SJCRH30 (cell line): Measurements from ENCODE around the gene CKS2. TPM values are rescaled to one million over a fixed set of nuclear protein-coding genes. Genes with fewer than 3 reads are reported as not detected.
"Not testable (repeated sequence)": the region's sequence is repeated elsewhere in the genome, so short reads cannot be mapped to it uniquely, and the experiment has no call there.

Experiments
- DNase-seq, 2 experiments: peaks; one replicate each; pipeline ENCODE4 v3.0.0-alpha.2; 2015 to 2020
- H3K27ac ChIP-seq: fragments of 250-450 bp; sonication (Bioruptor Pico); 2 replicates; pipeline ENCODE4 v1.5.1; 2020; ENCODE audit warnings: mild to moderate bottlenecking, moderate library complexity
- H3K27me3 ChIP-seq: fragments of 250-450 bp; sonication (Bioruptor Pico); 2 replicates; pipeline ENCODE4 v1.5.1; 2020; ENCODE audit warnings: mild to moderate bottlenecking, moderate library complexity
- H3K36me3 ChIP-seq: fragments of 250-450 bp; sonication (Bioruptor Pico); 2 replicates; pipeline ENCODE4 v1.5.1; 2020; ENCODE audit warnings: mild to moderate bottlenecking, moderate library complexity
- H3K4me1 ChIP-seq: fragments of 250-450 bp; sonication (Bioruptor Pico); 2 replicates; pipeline ENCODE4 v1.5.1; 2020; ENCODE audit warnings: mild to moderate bottlenecking, moderate library complexity
- H3K4me3 ChIP-seq: fragments of 250-450 bp; sonication (Bioruptor Pico); 2 replicates; pipeline ENCODE4 v1.5.1; 2020; ENCODE audit warnings: mild to moderate bottlenecking, moderate library complexity
- H3K9me3 ChIP-seq: fragments of 250-450 bp; sonication (Bioruptor Pico); replicated peaks from 2 replicates; pipeline ENCODE4 v1.5.1; 2020; ENCODE audit warnings: mild to moderate bottlenecking, moderate library complexity
- total RNA-seq: library from RNA; depleted of rRNA; stranded (reverse); fragments of >200 nt; shearing (Covaris generic); gene quantifications from 2 replicates; pipeline ENCODE4 v1.2.3, GENCODE V29; 2014

Gene CKS2
- total RNA-seq, 1 experiment from 2014 or later: 362 TPM

- not testable (repeated sequence) for H3K4me1 ChIP-seq, H3K27ac ChIP-seq, H3K4me3 ChIP-seq, H3K36me3 ChIP-seq, H3K27me3 ChIP-seq, H3K9me3 ChIP-seq, DNase-seq
Measured at GRCh38 chr9:89301996-89302395, 9.0 kb upstream of the CKS2 start.

- H3K4me3 ChIP-seq: no peak overlapping the region
- H3K36me3 ChIP-seq: no peaks in the 10 kb centered on the region
- DNase-seq: no peak
- H3K27me3 ChIP-seq: no peaks in the 10 kb centered on the region
- H3K4me1 ChIP-seq: peaks cover under 1% of the 10 kb centered on the region; the same call in 1 of the 2 replicates
- H3K27ac ChIP-seq: no peak overlapping the region
- H3K9me3 ChIP-seq: peaks cover 4% of the 10 kb centered on the region; the same call in 1 of the 2 replicates
Measured at GRCh38 chr9:89304020-89304833, 6.8 kb upstream of the CKS2 start.

DNA sequence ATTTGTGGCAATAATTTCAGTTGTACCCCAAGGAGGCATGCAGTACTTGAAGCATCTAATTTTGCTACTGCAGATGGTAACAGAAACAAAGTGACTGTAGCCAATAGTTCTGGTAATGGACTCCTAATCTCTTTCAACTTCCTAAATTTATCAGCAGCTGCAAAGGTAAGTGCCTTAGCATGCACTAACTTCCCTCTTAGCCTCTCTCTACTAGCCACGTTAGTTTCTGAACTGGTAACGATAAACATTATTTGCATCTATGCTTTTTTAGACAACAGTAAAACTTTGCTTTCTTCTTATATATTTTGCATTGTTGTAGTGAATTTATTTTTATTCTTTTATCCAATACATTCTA lies 6.2 kb upstream of the CKS2 start:
- no peak for DNase-seq
- no peaks in the 10 kb centered on the region for H3K36me3 ChIP-seq
- peaks cover 4% of the 10 kb centered on the region; the same call in 1 of the 2 replicates for H3K9me3 ChIP-seq
- H3K4me3 ChIP-seq: no peak overlapping the region
- H3K4me1 ChIP-seq: no peaks in the 10 kb centered on the region; the same call in 1 of the 2 replicates
- no peaks in the 10 kb centered on the region for H3K27me3 ChIP-seq
- H3K27ac ChIP-seq: no peak overlapping the region

DNA sequence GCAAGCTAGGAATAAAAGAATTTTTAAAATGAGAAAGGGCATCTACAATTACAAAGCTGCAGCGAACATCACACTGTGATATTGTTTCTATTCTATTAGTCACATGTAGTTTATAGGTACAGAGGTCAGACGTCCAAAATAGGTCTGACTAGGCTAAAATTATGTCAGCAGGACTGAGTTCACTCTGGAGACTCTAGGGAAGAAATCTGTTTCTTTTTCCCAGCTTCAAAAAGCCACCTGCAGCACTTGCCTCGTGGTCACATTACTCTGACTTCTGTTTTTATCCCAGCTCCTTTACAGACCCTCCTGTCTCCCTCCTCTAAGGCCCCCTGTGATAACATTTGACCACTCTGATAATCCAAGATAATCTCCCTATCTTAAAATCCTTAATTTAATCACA lies 5.1 kb upstream of the CKS2 start:
- H3K27ac ChIP-seq: no peak overlapping the region
- no peaks in the 10 kb centered on the region; the same call in 1 of the 2 replicates for H3K4me1 ChIP-seq
- peaks cover 4% of the 10 kb centered on the region; the same call in 1 of the 2 replicates for H3K9me3 ChIP-seq
- DNase-seq: no peak
- no peaks in the 10 kb centered on the region for H3K36me3 ChIP-seq
- H3K4me3 ChIP-seq: no peak overlapping the region
- no peaks in the 10 kb centered on the region for H3K27me3 ChIP-seq

GRCh38 chr9:89309166-89309565 lies 1.8 kb upstream of the CKS2 start:
- Histone ChIP-seq H3K27me3 (no peaks in the 10 kb centered on the region), H3K9me3 (peaks cover 4% of the 10 kb centered on the region; the same call in 1 of the 2 replicates), H3K4me3 (no peak overlapping the region), H3K36me3 (peaks cover 24% of the 10 kb centered on the region), H3K4me1 (peaks cover 6% of the 10 kb centered on the region), H3K27ac (no peak overlapping the region)
- no peak for DNase-seq

DNA sequence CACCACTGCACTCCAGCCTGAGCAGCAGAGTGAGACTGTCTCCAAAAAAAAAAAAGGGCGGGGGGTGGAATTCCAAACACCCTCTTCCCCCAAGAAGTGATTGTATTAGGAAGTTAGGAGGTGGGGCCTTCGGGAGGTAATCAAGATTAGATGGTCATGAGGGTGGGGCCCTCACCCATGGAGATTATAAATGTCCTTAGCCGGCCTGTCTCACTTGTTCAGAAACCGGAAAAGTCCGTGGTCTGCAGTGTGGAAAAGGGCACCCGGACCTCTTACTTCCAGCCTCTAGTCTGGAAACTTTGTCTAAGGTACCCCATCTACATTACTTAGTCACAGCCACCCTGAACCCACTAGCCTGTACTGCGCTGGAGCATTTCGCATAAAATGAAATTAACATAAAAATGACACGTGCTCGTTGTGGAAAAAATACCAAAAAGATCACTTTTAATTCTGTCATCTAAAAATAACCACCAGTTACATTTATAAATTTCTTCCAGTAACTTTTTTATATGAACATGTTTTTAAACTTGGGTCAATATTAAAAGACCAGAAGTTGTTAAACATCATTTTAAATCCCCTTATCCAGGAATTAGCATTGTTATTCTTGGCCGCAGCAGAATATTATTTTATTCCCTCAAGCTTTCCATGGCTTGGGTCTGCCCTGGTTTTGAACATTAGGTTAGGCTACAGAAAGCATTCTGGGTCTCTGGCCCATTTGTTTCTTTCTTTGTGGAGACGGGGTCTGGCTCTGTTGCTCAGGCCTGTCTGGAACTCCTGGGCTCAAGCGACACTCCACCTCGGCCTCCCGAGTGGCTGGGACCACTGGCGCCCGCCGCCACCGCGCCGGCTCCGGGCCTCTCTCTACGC lies 1.2 kb upstream of the CKS2 start:
- DNase-seq: peak in 1 of 2 experiments; percentile 9
- no peaks in the 10 kb centered on the region for H3K9me3 ChIP-seq
- peak overlapping the region; percentile 75 for H3K4me3 ChIP-seq
- no peaks in the 10 kb centered on the region for H3K27me3 ChIP-seq
- H3K27ac ChIP-seq: peak overlapping the region; percentile 94
- H3K36me3 ChIP-seq: peaks cover 31% of the 10 kb centered on the region
- peaks cover 9% of the 10 kb centered on the region for H3K4me1 ChIP-seq

DNA sequence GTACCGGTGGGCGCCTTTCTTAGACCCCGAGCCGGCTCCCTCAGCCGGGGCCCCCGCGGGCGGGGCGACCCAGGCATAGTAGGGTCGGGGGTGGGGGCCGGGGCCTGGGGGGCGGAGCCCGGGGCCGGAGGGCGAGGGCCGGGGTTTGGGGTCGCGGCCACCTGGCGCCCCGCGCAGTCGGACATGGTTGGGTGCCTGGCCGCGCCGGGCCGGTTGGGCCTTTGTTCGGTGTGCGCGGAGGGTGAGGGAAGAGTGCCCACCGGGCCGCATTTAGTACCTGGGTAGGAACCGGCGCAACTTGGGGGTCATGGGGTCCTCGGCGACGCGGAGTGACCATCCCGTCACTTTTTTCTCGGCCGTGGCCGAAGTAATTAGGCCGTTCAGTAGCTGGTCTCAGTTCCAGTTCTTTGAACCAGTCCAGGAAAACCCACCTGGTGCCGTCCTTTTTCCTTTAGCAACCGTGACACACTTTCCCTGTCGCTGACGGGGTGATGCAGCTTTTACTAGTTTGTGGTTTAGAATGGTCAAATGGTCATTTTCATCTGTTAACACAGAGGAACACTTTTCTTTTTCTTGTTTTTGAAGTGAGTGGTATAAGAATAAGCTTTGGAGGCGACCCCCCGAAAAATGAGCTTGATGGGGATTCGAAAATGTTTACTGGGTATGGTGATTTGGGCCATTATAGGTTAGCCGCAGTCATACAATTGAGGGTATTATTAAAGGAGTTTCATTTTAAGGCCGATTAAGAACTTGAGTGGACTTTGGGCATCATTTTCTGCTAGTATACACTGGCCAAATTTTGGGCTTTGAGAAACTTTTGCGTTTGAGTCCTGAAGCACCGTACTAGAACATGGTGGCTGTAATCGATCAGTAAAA lies 589 bp downstream of the CKS2 start:
- peak overlapping the region; percentile 92 for H3K4me3 ChIP-seq
- peak overlapping the region; percentile 67 for H3K27ac ChIP-seq
- no peaks in the 10 kb centered on the region for H3K27me3 ChIP-seq
- H3K9me3 ChIP-seq: no peaks in the 10 kb centered on the region
- H3K36me3 ChIP-seq: peaks cover 47% of the 10 kb centered on the region
- peak in 1 of 2 experiments; percentile 42 for DNase-seq
- peaks cover 9% of the 10 kb centered on the region for H3K4me1 ChIP-seq

DNA sequence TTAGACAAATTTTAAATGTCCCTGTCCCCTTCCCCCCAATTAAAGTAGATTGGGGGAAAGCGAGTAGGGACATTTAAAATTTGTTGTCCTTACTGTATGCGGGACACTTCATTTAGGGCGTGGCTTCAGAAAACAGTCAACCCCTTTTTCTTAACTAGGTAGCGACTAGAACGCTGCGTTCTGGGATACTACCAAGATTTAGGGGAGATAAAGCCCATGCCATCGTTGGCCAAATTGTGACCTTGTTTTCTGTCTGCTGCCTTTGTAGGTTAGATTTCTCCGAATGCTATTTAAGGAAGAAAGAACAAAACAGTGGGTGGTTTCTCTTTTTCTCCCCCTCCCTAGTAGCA lies 1.2 kb downstream of the CKS2 start:
- peaks cover 9% of the 10 kb centered on the region for H3K4me1 ChIP-seq
- H3K27me3 ChIP-seq: no peaks in the 10 kb centered on the region
- peak overlapping the region; percentile 67 for H3K27ac ChIP-seq
- peaks cover 53% of the 10 kb centered on the region for H3K36me3 ChIP-seq
- no peaks in the 10 kb centered on the region for H3K9me3 ChIP-seq
- peak overlapping the region; percentile 92 for H3K4me3 ChIP-seq
- peak in 1 of 2 experiments; percentile 39 for DNase-seq

DNA sequence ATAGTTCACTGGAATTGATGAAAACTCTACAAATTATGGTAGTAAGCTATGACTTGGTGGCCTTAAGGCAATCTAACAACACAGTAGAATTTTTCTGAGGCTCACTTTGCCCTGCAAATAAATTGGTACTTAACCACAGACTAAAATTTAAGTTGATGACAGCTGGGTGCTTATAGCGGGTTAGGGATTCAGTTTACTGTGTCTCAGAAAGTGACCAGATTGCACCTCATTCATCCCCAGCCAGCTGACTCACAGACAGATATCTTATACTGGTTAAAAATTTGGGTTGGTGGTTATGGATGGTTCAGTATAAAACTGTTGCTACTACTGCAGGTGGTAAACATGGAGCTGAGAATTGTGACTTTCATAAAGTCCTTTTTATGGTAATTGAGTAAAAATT lies 2.8 kb downstream of the CKS2 start:
- Histone ChIP-seq H3K9me3 (no peaks in the 10 kb centered on the region), H3K4me3 (peak overlapping the region; percentile 92), H3K27me3 (no peaks in the 10 kb centered on the region), H3K27ac (no peak overlapping the region), H3K4me1 (peaks cover 17% of the 10 kb centered on the region), H3K36me3 (peaks cover 63% of the 10 kb centered on the region)
- peak in 1 of 2 experiments; percentile 44 for DNase-seq

DNA sequence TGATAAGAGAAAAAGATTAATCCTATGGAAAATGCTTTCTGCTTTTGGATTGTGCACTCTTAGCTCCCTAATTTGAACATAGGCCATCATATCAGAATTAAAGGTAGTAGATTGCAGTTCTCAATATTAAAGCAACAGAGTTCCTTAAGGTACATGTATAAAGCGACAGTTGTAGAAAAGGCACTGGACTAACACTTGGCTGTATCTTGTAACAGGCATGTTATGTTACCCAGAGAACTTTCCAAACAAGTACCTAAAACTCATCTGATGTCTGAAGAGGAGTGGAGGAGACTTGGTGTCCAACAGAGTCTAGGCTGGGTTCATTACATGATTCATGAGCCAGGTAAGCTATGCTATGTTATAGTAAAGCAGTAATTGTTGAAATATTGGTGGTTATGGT lies 4.0 kb downstream of the CKS2 start:
- Histone ChIP-seq H3K4me1 (peaks cover 17% of the 10 kb centered on the region), H3K36me3 (peaks cover 63% of the 10 kb centered on the region), H3K27me3 (no peaks in the 10 kb centered on the region), H3K9me3 (no peaks in the 10 kb centered on the region), H3K27ac (no peak overlapping the region), H3K4me3 (no peak overlapping the region)
- no peak for DNase-seq

DNA sequence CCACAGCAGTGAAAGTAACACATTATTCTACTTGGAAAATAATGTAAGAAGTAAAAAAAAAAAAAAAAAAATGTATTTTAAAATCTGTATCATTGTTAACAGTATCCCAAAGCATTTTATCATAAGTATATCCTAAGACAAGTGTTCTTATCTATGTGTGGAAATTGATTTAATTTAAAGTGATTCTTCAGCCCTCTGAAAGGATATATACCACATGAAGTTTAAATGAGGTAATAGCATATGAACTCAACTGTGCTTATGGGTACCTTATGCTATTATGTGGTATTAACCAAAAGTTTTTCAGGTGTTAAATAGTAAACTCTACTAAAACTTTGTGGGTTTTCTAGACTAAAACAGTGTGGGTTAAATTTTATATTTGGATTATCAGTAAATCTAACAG lies 4.5 kb downstream of the CKS2 start:
- Histone ChIP-seq H3K27me3 (no peaks in the 10 kb centered on the region), H3K9me3 (no peaks in the 10 kb centered on the region), H3K4me1 (peaks cover 17% of the 10 kb centered on the region), H3K4me3 (no peak overlapping the region), H3K36me3 (peaks cover 63% of the 10 kb centered on the region), H3K27ac (no peak overlapping the region)
- no peak for DNase-seq

- peak in 1 of 2 experiments; percentile 16 for DNase-seq
- Histone ChIP-seq H3K36me3 (peaks cover 57% of the 10 kb centered on the region), H3K27me3 (no peaks in the 10 kb centered on the region), H3K27ac (no peak overlapping the region), H3K9me3 (no peaks in the 10 kb centered on the region), H3K4me1 (peaks cover 17% of the 10 kb centered on the region), H3K4me3 (no peak overlapping the region)
Measured at GRCh38 chr9:89317282-89317681, 6.3 kb downstream of the CKS2 start.

DNA sequence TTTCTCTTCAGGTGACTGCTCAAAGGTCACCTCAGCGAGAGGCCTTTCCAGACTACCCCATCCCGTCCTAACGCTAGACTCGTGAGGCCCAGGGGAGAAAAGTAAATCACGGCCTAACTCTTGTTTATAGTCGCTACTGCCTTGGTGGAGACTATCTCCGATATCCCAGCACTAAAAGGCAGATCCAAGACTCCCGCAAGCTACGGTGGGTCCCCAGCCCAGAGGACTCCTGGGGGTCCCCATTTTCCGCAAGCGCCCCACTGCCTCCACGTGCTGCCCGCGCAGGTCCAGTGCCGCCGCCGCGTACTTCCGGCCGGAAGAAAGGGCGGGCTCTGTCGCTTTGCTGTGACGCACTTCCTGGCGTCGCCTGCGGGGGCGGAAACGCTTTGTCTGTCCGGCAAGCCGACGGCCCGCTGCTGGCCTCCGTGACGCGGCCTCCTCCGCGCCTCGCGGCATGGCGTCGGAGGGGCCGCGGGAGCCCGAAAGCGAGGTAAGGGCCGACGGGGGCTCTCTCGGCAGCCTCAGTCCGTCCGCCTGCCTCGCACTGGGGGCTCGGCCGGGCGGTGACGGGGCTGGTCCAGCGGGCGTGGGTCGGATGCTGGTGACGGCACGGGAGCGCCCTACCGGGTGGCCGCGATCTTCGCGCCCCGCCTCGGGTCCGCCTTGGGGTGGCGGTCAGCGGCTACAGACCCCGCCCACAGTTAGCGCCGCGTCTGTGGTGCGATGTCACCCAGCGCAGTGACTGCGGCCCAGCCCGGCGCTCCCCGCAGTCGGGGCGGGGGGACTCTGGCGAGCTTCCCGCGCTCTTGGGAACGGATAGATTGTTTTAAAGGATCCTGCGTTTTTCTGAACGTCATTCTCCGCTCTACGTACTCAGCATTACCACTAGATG lies 7.4 kb downstream of the CKS2 start, which contains the start of gene SECISBP2:
SECISBP2 (plus strand) TSS at position 378 of the 892 bp plus-strand sequence; CDS start at position 455, 77 bp downstream.
- peak within 1 kb of the TSS; percentile 98 for H3K4me3 ChIP-seq
- H3K9me3 ChIP-seq: no peaks in the 10 kb centered on the region
- DNase-seq: peak; percentile 96 to 97
- H3K27ac ChIP-seq: peak within 1 kb of the TSS; percentile 100
- peaks cover 47% of the 10 kb centered on the region for H3K36me3 ChIP-seq
- peaks cover 16% of the 10 kb centered on the region for H3K4me1 ChIP-seq
- no peaks in the 10 kb centered on the region for H3K27me3 ChIP-seq
